ENCODE measurements around the gene CD3G. TPM values are rescaled to one million over a fixed set of nuclear protein-coding genes. Genes with fewer than 3 reads are reported as not detected.

Gene CD3G
- total and polyA plus RNA-seq, 2 of the 8 experiments (the other 6 are each of a cell fraction or from before 2014, with no cell fraction given) = not detected

- TF ChIP-seq CHD7 (IDR thresholded peaks at IDR 0.05; ENCODE audit: insufficient replicate concordance, low read length) (no peak), HDAC2 (IDR thresholded peaks at IDR 0.05; ENCODE audit: borderline replicate concordance in 1 of 2, low read depth in 2 of 2, low read length in 2 of 2) (no peak), POU5F1 (IDR thresholded peaks at IDR 0.05; ENCODE audit: low read depth, low read length) (no peak), ZNF274 (IDR thresholded peaks at IDR 0.05; ENCODE audit: borderline replicate concordance, extremely low read depth, low read length) (no peak), EP300 (IDR thresholded peaks at IDR 0.05; ENCODE audit: borderline replicate concordance in 1 of 2, low read depth in 2 of 2, low read length in 2 of 2) (no peak), JUN (IDR thresholded peaks at IDR 0.05; ENCODE audit: low read depth, low read length) (no peak), FOSL1 (IDR thresholded peaks at IDR 0.05; ENCODE audit: insufficient read depth, low read depth, low read length) (no peak), NANOG (IDR thresholded peaks at IDR 0.05; ENCODE audit: insufficient read depth, low read depth, low read length, poor library complexity, severe bottlenecking) (no peak), BACH1 (IDR thresholded peaks at IDR 0.05; ENCODE audit: low read length) (no peak)
- TF ChIP-seq, protein P1, sequence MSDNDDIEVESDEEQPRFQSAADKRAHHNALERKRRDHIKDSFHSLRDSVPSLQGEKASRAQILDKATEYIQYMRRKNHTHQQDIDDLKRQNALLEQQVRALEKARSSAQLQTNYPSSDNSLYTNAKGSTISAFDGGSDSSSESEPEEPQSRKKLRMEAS (IDR thresholded peaks at IDR 0.05) = no peak
Observed at GRCh38 chr11:118304568-118305248, 39.4 kb upstream of the CD3G start, which contains the start of gene CD3E (continued).
